GM18520 (cell line): ENCODE data around the gene NOTCH2.

ENCODE experiments used
- ATAC-seq: cut with Tn5 transposase; IDR thresholded peaks from one replicate; pipeline ENCODE4 v1.9.1; 2021; ENCODE audit not compliant: unreplicated experiment

NOTCH2 gene

GRCh38 chr1:119948342-119949214, 120.9 kb downstream of the NOTCH2 start:
- ATAC-seq, result no peak

DNA sequence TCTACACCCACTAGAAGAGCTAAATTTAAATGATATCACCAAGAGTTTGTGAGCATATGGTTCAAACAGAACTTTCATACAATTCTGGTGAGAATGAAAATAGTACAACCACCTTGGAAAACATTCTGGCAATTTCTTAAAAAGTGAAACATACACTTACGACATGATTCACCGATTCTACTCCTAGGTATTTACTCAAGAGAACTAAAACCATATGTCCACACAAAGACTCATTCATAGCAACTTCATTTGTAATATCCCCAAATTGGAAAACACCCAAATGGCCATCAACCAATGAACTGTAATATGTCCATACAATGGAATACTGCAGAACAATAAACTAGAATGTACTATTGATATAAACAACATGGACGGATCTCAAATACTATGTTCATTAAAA, 122.0 kb downstream of the NOTCH2 start:
- ATAC-seq, result no peak

GRCh38 chr1:119946724-119947123, 122.7 kb downstream of the NOTCH2 start:
- no peak for ATAC-seq

GRCh38 chr1:119943216-119943615, 126.2 kb downstream of the NOTCH2 start:
- ATAC-seq, result no peak

GRCh38 chr1:119941392-119941791, 128.1 kb downstream of the NOTCH2 start:
- ATAC-seq, result no peak

- no peak for ATAC-seq
Measured at GRCh38 chr1:119940697-119941096, 128.8 kb downstream of the NOTCH2 start.

- ATAC-seq, result no peak
Measured at GRCh38 chr1:119937198-119937597, 132.3 kb downstream of the NOTCH2 start.

- ATAC-seq, result no peak
Measured at GRCh38 chr1:119935915-119936314, 133.5 kb downstream of the NOTCH2 start.

DNA sequence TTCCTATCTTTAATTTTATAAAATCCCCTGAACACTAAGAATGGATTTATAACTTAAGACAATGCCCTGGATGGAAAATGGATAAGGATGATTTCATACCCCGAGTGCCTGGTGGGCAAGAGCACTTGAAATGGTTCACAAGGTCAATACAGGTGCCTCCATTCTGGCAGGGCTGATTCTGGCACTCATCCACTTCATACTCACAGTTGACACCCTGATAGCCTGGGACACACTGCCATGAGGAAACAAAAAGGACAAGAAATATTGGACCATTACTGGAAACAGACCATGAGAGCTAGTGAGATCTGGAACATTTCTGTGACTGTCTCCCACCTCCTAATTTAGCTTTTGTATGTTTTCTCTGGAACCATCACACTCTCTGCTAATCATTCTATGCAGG, 134.1 kb downstream of the NOTCH2 start:
- ATAC-seq, result no peak

- no peak for ATAC-seq
Measured at GRCh38 chr1:119933397-119933796, 136.1 kb downstream of the NOTCH2 start.

- ATAC-seq, result no peak
Measured at GRCh38 chr1:119929643-119930315, 139.7 kb downstream of the NOTCH2 start.

- no peak for ATAC-seq
Measured at GRCh38 chr1:119926553-119926952, 142.9 kb downstream of the NOTCH2 start.

GRCh38 chr1:119924948-119925898, 144.2 kb downstream of the NOTCH2 start:
- ATAC-seq, result no peak

DNA sequence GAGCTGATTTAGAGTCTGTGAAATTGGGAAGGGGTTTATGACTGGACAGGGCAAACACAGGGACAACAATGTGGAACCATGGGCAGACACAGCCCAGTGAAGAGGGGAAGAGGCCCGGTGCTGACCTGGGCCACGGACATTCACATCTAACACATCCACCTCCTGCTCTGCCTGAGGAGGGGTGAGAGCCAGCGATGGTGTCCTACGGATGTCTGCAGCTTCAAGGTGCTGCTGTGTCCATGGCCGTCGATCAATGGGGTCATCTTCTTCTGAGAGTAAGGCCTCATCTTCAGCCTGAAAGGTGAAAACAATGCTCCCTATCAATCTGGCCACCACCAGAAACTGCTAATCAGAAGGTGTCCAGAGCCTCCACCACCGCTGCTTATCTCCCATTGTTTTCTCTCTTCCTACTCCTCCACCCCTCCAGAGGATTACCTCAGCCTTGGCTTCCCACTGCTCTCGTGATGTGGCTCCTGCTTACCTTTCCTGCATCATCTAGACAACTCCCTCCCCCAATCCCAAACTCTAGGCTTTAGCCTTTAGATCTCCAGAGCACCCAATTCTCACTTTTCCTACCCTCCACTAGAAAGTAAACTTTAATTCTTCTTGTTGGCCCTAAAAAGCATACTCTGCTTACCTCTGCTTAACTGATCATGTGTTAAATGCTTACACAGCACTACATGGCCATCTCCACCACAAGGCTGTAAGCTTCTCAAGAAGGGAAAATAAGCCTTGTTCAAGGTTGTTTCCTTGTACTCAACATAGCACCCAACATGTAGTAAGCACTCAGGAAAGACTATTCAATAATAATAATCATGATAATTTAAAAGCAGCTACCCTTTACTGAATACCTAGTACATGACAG, 149.1 kb downstream of the NOTCH2 start:
- ATAC-seq, result no peak

- no peak for ATAC-seq
Measured at GRCh38 chr1:119919241-119919640, 150.2 kb downstream of the NOTCH2 start.

DNA sequence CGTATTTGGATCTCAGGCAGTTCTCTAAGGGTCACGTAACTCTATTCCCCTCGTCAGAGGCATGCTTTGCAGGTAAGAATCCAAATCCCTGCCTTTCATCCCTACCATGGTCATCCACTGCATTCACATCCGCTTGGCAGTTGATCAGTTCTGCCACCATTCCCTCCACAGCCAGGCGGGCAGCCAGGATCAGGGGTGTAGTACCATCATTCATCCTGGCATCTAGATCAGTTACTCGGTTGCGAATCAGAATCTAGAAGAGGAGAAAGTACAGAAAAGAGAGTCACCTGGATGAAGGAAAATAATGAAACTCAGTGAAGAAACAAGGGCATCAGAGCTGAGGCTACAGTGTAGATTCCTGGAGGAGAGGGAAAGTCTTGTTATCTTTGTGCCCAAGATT, 151.2 kb downstream of the NOTCH2 start:
- no peak for ATAC-seq

GRCh38 chr1:119917304-119918055, 152.0 kb downstream of the NOTCH2 start:
- no peak for ATAC-seq

- no peak for ATAC-seq
Measured at GRCh38 chr1:119915517-119915916, 153.9 kb downstream of the NOTCH2 start.

GRCh38 chr1:119914071-119914470, 155.4 kb downstream of the NOTCH2 start:
- no peak for ATAC-seq

DNA sequence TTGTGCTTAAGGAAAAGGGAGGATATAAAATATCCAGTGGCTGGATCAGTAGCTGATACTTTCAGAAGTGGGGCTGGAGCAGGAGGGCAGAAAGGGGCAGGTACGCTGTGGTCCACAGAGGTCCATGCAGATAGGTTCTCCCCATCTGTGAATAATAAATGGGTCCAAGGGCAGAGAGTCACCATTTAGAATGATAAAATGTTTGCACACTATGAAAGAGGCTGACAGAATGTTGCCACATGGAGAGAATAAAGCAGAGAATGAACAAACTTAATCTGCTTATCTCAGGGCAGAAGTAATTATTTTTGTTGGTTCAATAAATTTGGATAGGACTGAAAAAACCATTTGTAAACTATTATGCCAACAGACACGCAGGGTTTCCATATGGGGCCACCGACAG, 156.5 kb downstream of the NOTCH2 start:
- no peak for ATAC-seq
